LoVo (cell line): ENCODE results near the gene SST.
"Not testable (repeated sequence)": the region's sequence is repeated elsewhere in the genome, so short reads cannot be mapped to it uniquely, and the experiment has no call there.

Experiments used
- DNase-seq: peaks from one replicate; pipeline ENCODE4 v3.0.0-alpha.2; 2016; ENCODE audit warnings: low spot score

Gene SST

GRCh38 chr3:187684444-187684843, 14.2 kb upstream of the SST start:
- no peak for DNase-seq

DNA sequence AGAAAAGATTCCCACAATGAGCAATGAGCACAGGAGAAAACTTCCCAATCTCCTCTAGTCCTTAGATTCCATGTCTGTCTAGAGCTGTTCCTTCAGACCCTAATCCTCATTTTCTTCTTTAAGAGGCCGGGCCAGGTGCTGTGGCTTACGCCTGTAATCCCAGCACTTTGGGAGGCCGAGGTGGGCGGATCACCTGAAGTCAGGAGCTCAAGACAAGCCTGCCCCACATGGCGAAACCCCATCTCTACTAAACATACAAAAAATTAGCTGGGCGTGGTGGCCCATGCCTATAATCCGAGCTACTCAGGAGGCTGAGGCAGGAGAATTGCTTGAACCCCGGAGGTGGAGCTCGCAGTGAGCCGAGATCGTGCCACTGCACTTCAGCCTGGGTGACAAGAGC, 11.6 kb upstream of the SST start:
- DNase-seq, result not testable (repeated sequence)

DNA sequence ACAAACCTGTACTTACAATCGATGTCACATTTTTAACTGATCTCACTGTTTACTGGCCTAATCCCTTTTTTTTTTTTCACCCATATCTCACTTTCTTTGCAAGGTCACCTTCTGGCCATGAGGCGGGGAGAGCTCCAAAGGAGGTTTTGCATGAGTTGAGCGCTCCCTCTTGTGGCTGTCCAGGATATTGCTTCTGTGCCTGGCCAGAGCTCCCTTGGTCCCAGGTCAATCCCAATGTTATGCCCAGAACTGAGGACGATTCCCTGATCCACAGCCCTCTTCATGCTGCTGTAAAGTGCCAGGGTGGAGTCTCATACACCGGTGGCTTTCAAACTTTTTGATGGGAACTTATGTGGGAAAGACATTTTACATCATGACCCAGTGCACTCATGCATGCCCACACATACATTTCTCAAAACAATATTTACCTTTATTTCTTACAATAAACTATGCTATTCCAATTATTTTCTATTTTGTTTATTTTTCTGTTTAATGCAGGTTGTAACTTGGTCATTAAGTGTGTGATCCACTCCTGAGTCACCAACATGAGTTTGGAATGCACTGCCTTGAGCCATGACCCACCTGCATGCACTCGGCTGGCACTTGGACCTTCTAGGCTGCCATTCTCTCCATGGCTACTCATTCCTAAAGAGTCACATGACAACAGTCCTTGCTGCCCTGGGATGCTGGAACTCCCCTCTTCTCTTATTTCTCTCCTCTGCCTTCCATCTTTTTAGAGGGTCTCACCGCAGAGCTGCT, 9.6 kb upstream of the SST start:
- DNase-seq, result peak; percentile 73

- peak; percentile 37 for DNase-seq
These were observed 8.6 kb upstream of the SST start for GRCh38 chr3:187678726-187679268.

DNA sequence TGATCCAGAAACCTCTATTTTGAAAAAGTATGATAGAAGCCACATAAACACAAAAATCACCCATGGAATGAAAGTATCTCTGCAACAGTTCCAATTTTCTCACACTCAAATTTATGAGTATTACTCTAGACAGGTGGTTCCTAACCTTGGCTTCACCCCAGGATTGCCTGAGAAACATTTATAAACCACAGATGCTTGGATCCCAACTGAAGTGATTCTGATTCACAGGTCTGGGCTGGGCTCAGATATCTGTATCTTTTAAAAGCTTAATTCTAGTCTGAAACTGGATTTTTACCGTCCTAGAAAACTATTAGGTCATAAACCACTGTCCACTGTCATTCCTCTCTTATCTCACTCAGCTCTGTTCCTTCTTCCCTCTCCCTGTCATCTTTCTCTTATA, 7.4 kb upstream of the SST start:
- no peak for DNase-seq

GRCh38 chr3:187673012-187673411, 2.8 kb upstream of the SST start:
- DNase-seq, result no peak

DNA sequence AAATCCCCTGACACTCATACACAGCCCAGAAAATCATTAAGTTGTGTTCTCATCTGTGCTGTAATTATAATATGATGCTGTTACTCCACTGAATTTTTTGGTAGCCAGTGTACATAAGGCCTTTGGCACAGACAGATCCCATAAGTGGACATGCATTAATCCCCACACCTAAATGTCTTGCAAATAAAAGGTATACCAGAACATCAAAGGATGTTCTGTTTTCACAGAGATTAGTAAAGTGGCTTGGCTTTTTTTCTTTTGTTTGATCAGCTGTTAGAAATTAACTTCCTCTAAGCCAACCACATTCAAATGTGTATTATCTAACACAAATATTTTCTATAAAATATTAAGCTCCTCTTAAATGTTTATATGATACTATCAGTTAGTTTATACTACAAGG, 2.7 kb downstream of the SST start:
- DNase-seq, result no peak

DNA sequence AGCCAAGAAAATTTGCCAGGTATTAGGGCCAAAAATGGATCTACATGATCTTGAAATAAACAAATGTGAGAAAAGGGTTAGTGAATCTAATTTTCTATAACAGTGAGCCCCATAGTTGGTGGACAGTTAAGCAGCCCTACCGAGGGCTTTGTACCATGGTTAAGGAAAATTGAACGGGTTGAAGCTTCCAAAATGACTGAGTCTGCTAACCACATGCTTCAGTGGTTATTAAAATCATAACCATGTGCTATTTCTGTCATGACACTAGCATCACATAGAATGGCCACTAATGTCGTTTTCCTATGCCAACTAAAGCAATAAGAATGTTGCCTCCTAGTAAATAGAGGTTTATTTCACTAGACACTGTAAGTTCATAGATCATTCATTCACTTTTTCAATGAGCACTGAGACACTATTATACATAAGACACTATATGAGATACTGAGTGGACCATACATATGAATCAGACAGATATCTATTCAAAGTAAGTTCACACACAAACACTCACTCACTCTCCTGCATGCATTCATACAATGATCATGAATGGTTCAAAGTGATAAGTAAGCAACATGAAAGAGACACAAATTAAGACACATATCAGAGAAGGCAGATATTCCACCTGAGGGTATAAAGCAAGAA, 4.3 kb downstream of the SST start:
- DNase-seq, result no peak

DNA sequence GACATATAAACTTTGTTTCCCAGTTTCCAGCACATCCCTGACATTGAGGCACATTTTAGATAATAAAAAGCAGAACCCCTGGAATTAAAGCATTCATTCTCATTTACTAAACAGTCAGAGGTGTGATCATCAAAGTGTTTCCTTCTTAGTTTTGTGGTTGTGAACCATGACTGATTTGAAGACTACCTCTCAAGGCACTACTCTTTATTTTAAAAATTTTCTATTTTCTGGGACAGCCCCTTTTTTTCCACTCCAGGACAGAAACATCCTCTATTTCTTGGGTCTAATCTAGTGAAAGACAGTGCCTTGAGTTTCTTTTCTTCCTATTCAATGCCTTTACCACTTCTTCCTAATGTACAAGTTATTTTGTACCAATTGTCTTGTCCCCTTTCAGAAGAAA, 5.2 kb downstream of the SST start:
- DNase-seq, result no peak

- DNase-seq, result no peak
These were observed 7.3 kb downstream of the SST start for GRCh38 chr3:187662848-187663409.

- DNase-seq, result no peak
These were observed 8.9 kb downstream of the SST start for GRCh38 chr3:187661267-187661666.

DNA sequence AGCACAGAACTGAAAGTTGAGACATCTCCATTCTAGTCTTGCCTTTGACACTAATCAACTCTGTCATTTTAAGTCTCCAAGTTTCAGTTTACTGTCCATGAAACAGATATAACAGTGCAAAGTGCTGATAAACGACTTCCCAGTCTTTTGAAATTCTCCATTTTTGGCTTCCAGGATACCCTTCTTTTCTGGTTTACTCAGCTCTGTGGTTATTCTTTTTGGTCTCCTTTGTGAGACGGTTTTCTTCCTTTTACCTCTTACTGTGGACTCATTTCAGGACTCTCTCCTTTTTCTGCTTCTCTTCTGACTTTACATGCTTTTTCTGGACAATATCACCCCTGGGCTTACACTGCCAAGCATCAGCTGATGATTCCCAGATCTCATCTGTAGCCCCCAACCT, 18.9 kb downstream of the SST start:
- DNase-seq, result no peak

- no peak for DNase-seq
These were observed 22.0 kb downstream of the SST start for GRCh38 chr3:187648177-187648576.

- DNase-seq, result no peak
These were observed 23.1 kb downstream of the SST start for GRCh38 chr3:187646906-187647660.

DNA sequence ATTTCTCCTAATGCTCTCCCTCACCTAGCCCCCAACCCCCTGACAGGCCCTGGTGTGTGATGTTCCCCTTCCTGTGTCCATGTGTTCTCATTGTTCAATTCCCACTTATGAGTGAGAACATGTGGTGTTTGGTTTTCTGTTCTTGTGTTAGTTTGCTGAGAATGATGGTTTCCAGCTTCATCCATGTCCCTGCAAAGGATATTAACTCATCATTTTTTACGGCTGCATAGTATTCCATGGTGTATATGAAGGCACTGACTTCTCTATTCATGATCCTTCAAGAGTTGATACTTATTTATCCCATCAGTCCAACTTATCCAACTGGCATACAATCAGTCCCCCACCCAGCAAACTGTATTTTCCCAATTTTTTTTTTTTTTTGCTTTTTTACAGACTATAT, 24.8 kb downstream of the SST start:
- DNase-seq, result not testable (repeated sequence)

DNA sequence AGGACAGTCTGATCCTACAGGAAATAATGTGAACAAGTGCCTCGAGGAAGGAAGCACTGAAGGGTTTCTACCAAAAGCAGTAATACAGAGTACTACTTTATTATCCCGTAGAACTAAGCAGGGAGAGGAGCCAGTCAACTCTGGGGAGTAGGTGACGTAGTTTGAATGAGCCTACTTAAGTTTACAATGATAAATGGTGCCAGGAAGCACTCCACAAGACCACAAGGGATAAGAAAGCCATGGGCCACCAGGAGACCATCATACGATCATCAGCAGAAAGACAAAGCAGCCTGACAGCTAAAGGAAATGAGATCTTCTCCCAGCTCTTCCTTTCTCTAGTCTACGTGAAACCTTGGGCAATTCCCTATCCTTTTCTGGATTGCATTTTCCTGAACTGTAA, 27.3 kb downstream of the SST start:
- DNase-seq, result no peak

- DNase-seq, result no peak
These were observed 28.7 kb downstream of the SST start for GRCh38 chr3:187641320-187642016.

DNA sequence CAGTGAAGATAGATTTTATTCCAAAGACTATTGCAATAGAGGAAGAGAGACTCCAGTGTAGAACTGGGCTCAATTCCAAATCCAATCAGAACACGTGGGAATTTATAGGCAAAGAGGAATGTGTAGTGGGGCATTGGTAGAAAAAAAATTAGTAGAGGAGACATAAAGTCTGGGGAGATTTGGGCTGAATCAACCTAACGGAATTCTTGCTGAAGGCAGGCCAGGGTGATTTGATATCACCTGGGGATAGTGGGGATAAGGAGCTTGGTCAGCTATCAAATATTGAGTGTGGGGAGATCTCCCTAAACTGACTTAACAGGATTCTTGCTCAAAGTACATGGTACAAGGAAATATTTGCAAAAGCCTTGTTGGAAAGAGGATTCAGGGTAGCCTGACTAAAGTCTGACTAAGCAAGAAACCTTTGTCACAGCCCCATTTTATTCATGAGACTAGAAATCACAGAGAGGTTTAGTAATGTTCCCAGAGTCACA, 29.6 kb downstream of the SST start:
- no peak for DNase-seq

DNA sequence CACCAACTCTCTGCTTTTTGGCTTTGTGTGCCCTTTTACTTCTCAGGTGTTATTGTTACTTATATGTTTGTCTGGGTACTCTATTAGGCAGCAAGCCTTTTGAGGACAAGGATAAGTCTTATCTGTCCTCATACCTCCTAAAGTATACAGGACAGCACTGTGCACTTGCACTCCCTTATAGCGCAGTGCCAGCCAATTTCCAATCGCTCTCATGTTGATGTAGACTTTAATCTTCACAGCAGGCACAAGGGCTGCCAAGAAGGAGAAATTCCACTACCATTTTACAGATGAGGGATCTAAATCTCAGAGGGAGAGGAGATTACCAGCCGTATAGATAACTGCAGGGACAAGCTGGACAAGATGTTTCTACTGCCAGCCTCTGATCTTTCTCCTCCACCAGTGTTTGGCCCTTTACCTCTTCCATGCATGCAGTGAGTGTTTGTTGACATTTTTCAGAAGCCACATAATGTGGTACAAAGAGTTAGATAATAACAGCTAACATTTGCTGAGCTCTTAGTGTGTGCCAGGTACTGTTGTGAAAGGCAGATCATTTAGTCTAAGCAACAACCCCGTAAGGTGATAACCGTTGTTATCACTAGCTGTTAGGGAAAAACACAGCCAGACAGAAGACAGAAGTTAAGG, 30.1 kb downstream of the SST start:
- no peak for DNase-seq

DNA sequence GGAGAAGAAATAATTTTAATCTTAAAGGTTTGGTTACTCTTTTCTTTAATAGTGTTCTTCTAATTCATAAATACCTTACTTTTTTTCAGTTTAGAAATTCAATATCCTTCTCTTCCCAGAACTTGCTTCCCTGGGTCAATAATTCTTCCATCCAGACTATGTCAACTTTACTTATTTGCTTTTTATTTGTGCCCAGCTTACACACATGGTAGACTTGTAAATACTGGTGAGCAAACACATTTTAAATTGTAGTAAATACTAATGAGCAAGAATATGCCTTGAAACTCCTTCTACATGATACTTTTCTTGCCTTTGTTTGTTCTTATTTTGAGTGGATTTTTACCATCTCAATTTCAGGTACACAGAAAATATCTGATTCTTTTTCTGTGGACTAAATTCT, 33.7 kb downstream of the SST start:
- no peak for DNase-seq

DNA sequence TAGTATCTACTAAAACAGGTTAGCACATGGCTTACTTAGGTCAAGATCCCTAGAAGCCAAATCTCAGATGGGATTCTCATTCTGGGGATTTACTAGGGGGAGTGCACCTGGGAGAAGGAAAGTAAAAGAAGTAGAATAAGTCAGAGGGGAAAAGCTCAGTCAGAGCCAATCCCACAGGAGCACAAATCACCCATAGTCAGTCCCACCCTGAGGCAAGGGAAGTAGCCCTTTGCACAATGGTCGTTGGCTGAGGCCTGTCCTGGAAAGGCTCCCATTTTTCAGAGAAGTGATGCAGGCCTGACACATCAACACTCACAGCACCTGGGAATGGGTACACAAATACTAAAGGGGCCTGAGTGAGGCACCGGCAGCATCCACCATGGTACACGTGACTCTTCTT, 39.8 kb downstream of the SST start:
- DNase-seq, result no peak
